ENCODE results near the gene TMEM221. TPM values are rescaled to one million over a fixed set of nuclear protein-coding genes. Genes with fewer than 3 reads are reported as not detected.
A peak's percentile ranks its signal among the peaks of the same experiment; 100 is the strongest.

The TMEM221 gene
- total RNA-seq, 2 experiments from 2014 or later, result not detected

DNA sequence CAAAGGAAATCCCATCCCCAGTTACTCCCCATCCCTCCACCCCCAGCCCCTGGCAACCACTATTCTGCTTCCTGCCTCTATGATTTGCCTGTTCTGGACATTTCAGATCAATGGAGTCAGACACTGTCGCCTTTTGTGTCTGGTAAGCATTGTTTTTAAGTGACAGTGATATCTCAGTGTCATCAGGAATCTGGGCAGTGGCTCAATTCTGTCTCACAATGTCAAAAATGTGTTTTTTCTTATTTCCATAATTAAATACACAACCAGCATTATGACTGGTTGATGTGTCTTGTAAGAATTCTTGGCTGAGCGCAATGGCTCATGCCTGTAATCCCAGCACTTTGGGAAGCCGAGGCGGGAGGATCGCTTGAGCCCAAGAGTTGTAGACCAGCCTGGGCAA, 42.8 kb upstream of the TMEM221 start:
- Mint-ChIP-seq H3K9me3 (no peaks in the 10 kb centered on the region), H3K36me3 (ENCODE audit: low read depth) (no peaks in the 10 kb centered on the region), H3K27ac (no peak overlapping the region), H3K4me3 (no peak overlapping the region), H3K27me3 (no peaks in the 10 kb centered on the region), H3K4me1 (ENCODE audit: low read depth) (peaks cover 42% of the 10 kb centered on the region)
- POLR2A ChIA-PET, result no interaction called here
- DNase-seq, result no peak
- no peak for ATAC-seq
- intact Hi-C loops (cut with micrococcal nuclease), result no loop called here
- CTCF ChIA-PET, result no interaction called here
- TF ChIP-seq, protein P1, sequence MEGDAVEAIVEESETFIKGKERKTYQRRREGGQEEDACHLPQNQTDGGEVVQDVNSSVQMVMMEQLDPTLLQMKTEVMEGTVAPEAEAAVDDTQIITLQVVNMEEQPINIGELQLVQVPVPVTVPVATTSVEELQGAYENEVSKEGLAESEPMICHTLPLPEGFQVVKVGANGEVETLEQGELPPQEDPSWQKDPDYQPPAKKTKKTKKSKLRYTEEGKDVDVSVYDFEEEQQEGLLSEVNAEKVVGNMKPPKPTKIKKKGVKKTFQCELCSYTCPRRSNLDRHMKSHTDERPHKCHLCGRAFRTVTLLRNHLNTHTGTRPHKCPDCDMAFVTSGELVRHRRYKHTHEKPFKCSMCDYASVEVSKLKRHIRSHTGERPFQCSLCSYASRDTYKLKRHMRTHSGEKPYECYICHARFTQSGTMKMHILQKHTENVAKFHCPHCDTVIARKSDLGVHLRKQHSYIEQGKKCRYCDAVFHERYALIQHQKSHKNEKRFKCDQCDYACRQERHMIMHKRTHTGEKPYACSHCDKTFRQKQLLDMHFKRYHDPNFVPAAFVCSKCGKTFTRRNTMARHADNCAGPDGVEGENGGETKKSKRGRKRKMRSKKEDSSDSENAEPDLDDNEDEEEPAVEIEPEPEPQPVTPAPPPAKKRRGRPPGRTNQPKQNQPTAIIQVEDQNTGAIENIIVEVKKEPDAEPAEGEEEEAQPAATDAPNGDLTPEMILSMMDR (IDR thresholded peaks at IDR 0.05), result no peak

DNA sequence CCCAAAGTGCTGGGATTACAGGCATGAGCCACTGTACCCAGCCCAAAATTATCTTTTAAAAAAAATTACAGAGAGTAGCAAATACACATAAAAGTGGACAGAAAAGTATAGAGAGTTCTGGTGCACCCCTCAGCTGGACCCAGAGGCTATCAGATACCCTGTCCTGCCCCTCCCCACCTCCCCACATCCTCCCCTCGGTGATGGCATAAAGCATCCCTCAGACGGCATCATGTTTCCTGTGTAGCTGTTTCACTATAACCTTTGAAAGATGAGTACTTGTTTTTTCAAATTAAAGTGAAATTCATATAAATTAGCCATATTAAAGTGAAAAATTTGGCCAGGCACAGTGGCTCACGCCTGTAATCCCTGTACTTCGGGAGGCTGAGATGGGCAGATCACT, 41.9 kb upstream of the TMEM221 start:
- Mint-ChIP-seq H3K27ac (peak overlapping the region; percentile 73), H3K27me3 (no peaks in the 10 kb centered on the region), H3K4me1 (ENCODE audit: low read depth) (peaks cover 35% of the 10 kb centered on the region), H3K9me3 (no peaks in the 10 kb centered on the region), H3K36me3 (ENCODE audit: low read depth) (no peaks in the 10 kb centered on the region), H3K4me3 (no peak overlapping the region)
- DNase-seq (peak; percentile 66), ATAC-seq (no peak)
- ChIA-PET POLR2A (interaction anchor here (1.1 kb wide), 1 partner anchor 84 kb away, joined by 3 read pairs; no protein-coding TSS in a partner anchor), CTCF (interaction anchor here (0.8 to 1.3 kb wide), 3 partner anchors 10 to 104 kb away, joined by 3 read pairs; no protein-coding TSS in a partner anchor)
- TF ChIP-seq, protein P1 (IDR thresholded peaks at IDR 0.05), result no peak
- intact Hi-C loops (cut with micrococcal nuclease), result no loop called here

DNA sequence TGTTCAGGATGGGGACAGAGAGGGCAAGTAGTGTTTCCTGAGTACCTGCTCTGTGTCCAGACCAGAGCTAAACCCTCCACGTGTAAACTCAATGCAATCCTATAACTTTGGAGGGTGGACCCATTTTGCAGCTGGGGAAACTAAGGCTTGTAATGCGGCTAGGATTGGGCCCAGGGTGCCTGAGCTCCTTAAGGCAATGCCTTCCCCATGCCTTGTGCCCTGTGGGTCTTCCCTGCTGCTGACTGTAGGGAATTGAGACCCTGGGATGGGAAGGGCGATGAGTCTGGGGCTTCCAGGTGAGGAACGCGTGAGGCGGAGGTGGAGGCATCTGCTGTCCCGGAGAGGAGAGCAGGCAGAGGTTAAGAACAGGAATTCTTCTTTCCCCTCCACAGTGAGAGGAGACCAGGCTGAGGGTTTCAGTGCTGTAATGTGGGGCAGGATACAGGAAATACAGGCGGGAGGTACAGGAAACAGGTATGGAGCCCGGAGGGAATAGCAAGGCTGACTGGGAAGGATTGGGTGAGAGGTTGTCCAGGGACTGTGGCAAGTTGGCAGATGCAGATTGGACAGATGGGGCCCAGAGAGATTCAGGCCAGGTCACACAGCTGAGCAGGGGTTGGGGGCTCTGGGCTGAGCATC, 41.0 kb upstream of the TMEM221 start:
- H3K27me3 Mint-ChIP-seq, result no peaks in the 10 kb centered on the region
- ATAC-seq, result no peak

DNA sequence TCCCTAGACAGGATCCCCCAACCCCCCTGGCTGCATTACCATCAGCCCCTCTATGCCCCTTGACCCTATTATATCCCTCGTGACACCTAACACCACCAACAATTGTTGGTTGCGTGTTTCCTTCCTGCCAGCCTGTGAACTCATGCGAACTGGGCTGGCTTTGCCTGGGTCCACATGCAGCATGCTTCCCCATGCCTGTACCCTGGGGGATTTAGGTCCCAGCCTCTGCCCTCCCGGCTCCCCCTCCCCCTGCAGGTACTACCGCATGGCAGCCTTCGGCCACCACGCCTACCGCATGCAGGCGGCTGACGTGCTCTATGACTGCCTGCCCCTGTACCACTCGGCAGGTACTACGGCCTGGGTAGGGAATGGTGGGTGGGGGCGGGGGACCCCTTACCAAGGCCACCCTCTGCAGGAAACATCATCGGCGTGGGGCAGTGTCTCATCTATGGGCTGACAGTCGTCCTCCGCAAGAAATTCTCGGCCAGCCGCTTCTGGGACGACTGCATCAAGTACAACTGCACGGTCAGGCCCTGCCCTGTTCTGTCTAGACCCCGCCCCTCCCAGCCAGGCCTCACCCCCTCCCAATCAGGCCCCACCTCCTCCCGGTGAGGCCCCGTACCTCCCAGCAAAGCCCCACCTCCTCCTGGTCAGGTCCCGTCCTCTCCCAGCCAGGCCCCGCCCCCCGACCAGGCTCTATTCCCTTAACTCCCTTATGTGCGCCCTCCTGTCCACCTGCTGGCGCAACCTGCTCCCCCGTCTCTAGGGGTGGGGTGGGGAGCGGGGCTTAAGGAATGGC, 40.3 kb upstream of the TMEM221 start:
- intact Hi-C loops (cut with micrococcal nuclease), result no loop called here
- ChIA-PET CTCF (interaction anchor here (0.5 to 2.5 kb wide), 3 partner anchors 8 to 366 kb away, joined by 3 to 14 read pairs (median 3); no protein-coding TSS in a partner anchor), POLR2A (interaction anchor here (0.6 to 2.1 kb wide), 5 partner anchors 11 to 111 kb away, joined by 3 to 7 read pairs (median 4); partner anchors contain the start of gene PGLS)
- DNase-seq (peak; percentile 92), ATAC-seq (peak; percentile 98)
- Mint-ChIP-seq H3K36me3 (ENCODE audit: low read depth) (no peaks in the 10 kb centered on the region), H3K4me1 (ENCODE audit: low read depth) (peaks cover 35% of the 10 kb centered on the region), H3K27ac (peak overlapping the region; percentile 86), H3K9me3 (no peaks in the 10 kb centered on the region), H3K4me3 (peak overlapping the region; percentile 73), H3K27me3 (no peaks in the 10 kb centered on the region)
- TF ChIP-seq, protein P1 (IDR thresholded peaks at IDR 0.05), result no peak

More for the DNA sequence above, 41.0 kb upstream of the TMEM221 start:
- TF ChIP-seq, protein P1 (IDR thresholded peaks at IDR 0.05), result no peak
- Mint-ChIP-seq H3K9me3 (no peaks in the 10 kb centered on the region), H3K36me3 (ENCODE audit: low read depth) (no peaks in the 10 kb centered on the region), H3K27ac (peak overlapping the region; percentile 17), H3K4me1 (ENCODE audit: low read depth) (peaks cover 35% of the 10 kb centered on the region), H3K4me3 (no peak overlapping the region)
- ChIA-PET POLR2A (interaction anchor here (1.1 to 2.1 kb wide), 2 partner anchors 12 to 83 kb away, joined by 3 to 7 read pairs; no protein-coding TSS in a partner anchor), CTCF (interaction anchor here (1.0 to 2.5 kb wide), 3 partner anchors 8 to 103 kb away, joined by 3 to 14 read pairs (median 3); no protein-coding TSS in a partner anchor)
- DNase-seq, result no peak
- intact Hi-C loops (cut with micrococcal nuclease), result no loop called here
